Embryonic facial prominence (tissue), 1 donor: ENCODE measurements around the gene TMEM255B.

Experiments
- DNase-seq: peaks from one replicate; pipeline ENCODE4 v3.0.0-alpha.2; 2016; ENCODE audit errors: extremely low spot score

Gene TMEM255B

DNA sequence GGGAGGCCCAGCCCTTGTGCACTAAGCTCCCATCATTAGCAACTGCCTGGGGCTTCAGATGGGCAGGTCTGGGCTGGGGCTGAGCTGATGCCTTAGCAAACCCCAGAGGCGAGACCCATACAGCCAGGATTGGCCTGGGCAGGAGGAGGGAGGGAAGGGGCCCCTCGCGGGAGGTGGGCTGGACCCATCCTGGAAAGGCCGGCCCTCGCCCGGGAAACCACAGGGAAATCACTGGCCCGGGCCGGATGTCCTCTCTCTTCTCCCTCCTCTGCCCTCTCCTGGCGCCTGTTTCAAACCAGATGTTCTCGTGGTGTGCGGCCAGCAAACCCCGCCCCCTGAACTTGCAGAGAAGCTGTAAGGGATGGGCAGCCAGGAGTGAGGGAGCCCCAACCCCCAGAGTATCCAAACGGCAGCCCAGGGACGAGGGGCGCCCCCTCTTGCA, 43.1 kb downstream of the TMEM255B start:
- DNase-seq: no peak

DNA sequence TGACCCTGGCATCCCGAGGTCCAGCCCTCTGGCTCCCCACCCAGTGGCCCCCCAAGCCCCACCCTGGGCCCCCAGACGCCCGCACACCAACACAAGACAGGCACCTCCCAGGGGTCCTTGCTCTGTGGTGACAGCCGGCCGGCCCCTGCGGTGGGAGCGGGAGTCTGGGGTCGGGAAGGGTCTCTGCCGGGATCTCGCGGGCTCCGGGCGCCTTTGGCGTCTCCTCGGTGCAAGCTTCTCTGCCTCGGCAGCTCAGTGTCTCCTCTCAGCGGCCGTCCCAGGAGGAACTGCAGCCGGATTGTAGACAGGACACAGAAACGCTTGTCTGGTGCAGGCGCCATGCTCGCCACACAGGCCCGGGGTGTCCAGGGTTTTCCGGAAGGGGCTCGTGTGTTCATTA, 43.7 kb downstream of the TMEM255B start:
- no peak for DNase-seq

DNA sequence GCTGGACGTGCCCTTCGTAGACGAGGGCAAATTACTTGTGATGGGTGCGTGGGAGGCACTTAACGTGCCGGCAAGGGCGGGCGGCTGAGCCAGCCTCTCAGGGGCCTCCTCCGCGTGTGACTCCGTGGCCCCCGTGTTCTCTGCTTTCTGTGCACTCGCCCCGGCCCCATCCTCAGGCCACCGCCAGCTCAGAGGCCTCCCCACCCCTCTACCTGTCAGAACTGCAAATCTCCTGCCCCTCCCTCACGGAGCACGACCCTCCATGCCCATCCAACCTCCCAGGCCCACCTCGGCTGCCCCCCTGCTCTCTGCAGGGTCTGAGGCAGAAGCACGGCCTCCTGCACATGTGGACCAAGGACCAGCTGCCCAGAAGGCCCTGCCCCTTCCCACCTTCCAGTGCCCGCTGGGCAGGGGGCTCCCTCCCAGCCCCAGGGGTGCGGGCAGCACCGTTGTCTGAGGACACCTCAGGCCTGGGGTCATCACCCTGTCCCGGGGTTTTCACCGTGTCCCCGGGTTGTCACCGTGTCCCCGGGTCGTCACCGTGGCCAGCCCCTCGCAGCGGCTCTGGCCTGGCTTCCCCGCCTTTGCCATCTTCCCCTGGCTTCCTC, 44.5 kb downstream of the TMEM255B start:
- DNase-seq: no peak

DNA sequence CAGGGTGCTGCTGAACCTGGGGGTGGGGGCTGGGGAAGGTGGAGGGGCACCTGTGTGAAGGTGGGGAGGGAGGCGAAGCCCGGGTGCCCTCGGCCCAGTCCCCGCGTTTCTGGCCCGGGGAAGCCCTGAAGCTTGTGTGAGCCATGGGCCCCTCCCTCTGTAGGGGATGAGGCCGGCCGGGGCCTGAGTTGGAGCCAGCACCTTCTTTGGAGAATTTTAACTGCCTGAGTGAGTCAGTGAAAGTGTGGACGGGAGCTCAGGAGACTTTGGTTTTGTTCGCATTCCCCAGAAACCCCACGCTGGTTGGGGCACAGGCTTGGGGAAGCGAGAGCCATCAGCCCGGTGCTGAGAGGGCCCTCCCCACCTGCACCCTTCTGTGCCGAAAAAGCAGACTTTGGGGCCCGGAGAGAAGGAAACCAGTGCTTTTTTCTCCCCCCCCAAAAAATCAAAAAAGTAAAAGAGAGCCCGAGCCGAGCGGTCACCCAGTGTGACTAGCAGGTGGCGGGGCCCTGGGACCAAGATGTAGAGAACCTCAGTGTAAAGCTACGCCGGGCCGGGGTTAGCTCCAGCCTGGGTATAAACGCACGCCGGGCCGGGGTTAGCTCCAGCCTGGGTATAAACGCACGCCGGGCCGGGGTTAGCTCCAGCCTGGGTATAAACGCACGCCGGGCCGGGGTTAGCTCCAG, 45.1 kb downstream of the TMEM255B start:
- no peak for DNase-seq

DNA sequence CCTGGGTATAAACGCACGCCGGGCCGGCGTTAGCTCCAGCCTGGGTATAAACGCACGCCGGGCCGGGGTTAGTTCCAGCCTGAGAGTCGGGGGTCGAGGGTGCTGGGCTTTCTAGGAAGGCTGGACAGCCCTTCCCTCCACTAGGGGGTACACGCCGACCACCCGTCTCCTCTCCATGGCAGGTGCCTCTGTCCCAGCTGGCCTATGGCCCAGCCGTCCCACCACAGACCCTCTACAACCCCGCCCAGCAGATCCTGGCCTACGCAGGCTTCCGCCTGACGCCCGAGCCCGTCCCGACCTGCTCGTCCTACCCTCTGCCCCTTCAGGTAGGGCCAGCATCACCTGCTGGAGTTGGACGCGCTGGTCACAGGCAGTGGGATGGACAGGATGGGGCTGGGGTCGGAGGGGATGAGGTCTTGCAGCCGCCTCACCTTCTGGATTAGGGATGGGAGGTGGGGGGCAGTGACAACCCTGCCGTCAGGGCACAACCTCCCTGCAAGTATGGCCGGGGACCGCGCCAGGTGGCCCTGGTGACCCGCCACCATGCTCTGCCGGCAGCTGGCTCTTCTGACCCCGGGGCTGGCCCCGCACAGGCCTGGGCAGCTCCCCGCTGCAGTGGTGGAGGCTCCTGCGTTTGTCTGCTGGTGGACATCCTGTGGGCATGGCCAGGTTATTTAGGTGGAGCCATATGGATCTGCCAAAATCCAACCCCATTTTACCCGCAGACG, 45.8 kb downstream of the TMEM255B start:
- no peak for DNase-seq

DNA sequence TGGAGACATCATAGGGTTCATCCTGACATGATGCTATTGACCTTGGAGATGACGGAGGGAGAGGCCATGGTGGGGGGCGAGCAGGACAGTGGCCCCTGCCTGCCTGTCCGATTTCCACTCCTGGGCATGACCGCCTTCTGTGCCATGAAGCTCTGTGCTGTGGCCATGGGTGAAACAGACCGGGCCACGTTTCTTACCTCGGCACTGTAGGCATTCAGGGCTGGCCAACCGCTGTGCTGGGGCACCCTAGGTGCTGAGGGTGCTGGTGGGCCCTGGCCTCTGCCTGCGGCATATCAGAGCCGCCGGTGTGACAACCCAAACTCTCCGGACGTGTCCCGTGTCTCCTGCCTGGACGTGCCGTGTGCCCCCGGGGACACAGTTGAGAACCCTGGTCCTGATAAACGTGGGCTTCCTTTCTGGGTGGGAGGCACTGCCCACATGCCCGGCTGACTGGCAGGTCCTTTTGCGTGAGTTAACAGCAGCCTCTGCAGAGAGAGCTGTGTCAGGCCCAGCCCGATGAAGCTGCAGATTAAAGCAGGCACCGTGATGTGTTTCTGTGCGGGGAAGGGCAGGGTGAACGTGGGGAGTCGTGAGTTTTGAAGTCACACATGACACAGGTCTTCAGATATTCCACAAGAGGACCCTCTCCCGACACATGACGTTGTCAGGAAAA, 46.5 kb downstream of the TMEM255B start:
- no peak for DNase-seq

DNA sequence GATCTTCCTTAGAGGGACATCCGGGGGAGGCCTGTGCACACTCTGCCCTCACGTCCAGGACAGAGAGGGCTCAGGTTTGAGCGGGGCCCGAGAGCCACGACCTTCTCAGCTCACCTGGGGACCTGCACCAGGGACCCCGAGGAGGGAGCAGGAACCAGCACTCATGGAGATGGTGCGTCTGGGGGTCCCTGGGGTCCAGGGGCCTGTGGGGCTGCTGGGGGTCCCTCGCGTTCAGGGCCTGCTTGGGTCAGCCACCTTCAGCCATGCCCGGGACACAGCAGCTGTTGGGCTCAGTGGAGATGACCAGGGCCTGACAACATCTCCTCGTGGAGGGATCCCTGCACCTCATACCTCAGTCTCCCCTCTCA, 47.1 kb downstream of the TMEM255B start:
- DNase-seq: no peak

DNA sequence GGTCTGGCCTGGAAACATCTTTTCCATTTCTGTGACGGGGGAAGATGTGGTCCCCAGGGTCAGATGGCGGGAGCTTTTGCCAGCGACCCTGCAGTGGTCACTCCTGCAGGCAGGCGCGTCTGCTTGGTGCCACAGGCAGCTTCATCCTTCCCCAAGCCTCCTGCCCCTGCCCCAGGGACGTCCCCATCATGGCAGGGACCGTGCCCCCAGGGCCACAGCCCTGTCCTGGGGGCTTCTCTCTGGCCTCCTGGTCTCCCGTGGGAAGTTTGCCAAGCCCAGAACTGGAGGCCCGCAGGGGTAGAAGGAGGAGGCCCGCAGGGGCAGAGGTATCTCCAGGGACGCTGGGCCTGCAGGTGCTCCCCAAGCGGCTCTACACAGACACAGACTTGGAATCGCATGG, 47.5 kb downstream of the TMEM255B start:
- DNase-seq: no peak

DNA sequence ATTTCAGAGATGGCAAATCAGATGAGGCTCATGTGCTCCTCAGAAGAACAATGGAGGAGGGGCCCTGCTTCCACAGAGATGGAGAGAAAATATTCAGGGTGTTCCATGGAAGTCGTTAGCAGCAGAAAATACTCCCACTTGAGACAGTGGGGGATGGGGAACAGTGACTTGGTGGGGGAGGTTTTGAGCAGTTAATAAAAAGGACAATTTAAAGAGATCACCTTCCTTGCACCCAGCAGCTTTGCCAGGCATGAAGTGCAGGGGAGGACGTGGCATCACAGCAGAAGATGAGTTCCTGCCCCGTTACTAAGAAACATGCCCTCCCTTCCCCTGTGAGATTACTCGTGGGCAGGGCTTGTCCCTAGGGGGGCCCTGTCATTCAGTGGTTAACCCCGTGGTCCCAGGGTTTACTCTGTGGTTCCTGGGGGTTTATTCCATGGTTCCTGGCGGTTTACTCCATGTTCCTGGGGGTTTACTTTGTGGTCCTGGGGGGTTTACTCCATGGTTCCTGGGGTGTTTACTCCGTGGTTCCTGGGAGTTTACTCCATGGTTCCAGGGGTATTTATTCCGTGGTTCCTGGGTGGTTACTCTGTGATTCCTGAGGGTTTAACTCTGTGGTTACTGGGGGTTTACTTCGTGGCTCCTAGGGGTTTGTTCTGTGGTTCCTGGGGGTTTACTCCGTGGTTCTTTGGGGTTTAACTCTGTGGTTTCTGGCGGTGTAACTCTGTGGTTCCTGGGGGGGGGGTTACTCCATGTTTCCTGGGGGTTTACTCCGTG, 49.2 kb downstream of the TMEM255B start:
- no peak for DNase-seq

DNA sequence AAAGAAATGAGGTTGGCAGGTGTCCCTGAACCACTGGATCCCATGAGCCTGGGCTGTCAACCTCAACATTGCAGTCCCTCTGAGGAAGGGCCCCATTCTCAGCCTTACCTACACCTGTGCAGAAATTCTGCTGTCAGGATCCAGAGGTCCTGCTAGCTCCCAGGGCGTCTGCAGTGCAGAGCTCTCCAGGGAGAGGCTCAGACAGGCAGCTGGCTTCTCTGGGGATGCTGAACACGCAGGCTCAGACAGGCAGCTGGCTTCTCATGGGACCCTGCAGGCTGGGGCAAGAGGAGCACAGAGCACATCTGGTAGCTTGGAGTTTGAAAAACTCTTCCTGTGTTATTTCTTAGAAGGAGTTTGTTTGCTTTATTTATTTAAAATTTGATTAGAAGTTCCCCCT, 50.9 kb downstream of the TMEM255B start:
- DNase-seq: no peak

DNA sequence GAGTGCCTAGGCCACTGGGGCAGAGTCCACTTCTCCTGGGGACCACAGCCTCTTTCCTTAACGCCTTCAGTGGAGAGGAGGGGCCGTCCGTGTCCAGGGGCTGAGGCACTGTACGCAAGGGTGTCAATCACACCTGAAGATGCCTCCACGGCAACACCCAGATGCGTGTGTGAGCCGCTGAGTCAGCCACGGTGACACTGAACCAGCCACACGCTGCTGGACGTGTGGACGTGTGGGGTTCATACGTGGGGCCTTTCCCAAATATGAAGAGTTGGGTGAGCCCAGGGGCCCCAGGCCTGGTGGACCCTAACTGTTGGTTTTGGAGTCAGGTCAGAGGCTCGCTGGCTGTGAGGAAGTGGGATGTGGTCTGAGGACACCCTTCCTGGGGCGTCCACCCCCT, 51.6 kb downstream of the TMEM255B start:
- DNase-seq: no peak

DNA sequence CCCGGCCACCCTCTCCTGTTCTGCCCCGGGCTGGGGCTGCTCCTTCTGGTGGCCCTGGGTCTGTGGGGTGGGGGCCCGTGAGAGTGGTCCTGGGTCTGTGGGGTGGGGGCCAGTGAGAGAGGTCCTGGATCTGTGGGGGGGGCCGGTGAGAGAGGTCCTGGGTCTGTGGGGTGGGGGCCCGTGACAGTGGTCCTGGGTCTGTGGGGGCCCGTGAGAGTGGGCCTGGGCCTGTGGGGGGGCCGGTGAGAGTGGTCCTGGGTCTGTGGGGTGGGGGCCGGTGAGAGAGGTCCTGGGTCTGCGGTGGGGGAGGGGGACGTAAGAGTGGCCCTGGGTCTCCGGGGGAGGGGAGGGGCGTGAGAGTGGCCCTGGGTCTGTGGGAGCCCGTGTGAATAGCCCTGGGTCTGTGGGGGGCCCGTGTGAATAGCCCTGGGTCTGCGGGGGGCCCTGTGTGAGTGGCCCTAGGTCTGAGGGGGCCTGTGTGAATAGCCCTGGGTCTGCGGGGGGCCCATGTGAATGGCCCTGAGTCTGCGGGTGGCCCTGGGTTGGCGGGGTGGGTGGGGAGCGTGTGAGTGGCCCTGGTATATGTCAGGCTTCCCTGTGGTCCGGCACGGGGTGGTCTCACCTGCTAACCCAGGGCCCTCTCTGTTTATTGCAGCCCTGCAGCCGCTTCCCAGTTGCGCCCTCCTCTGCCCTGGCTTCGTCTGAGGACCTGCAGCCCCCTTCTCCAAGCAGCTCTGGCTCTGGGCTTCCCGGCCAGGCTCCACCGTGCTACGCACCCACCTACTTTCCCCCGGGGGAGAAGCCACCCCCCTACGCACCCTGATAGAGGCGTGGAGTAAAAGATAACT, 52.3 kb downstream of the TMEM255B start:
- no peak for DNase-seq

DNA sequence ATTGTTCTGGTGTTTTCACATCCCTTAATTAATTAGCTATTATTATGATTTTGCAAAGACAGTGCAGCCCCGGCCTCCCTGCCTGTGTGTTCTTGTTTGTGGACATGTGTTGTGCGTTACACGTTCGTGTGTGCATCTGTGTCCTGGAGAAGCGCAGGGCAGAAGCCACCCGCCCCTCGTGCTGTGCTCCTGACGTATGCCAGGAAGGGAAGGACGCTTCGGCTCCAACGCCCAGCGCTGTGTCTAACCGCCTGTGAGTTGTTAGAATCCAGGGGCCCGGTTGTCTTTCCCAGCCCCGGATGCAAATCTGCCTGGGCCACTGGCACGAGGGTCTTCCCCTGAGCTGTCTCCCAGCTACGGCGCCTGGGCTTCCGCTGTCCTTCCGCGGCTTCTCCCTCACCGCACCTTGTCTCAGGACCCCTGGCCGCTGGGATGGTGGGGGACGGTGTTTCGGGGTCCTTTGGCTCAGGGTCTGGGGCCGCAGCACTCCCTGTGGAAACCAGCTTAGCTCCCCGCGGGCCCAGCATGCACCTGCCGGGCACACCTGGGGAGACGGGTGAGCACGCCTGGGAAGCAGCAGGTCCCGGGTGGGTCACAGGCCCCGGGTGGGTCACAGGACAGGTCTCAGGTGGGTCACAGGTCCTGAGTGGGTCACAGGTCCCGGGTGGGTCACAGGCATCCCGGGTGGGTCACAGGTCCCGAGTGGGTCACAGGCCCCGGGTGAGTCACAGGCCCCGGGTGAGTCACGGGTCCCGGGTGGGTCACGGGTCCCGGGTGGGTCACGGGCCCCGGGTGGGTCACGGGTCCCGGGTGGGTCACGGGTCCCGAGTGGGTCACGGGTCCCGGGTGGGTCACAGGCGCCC, 53.4 kb downstream of the TMEM255B start:
- no peak for DNase-seq

DNA sequence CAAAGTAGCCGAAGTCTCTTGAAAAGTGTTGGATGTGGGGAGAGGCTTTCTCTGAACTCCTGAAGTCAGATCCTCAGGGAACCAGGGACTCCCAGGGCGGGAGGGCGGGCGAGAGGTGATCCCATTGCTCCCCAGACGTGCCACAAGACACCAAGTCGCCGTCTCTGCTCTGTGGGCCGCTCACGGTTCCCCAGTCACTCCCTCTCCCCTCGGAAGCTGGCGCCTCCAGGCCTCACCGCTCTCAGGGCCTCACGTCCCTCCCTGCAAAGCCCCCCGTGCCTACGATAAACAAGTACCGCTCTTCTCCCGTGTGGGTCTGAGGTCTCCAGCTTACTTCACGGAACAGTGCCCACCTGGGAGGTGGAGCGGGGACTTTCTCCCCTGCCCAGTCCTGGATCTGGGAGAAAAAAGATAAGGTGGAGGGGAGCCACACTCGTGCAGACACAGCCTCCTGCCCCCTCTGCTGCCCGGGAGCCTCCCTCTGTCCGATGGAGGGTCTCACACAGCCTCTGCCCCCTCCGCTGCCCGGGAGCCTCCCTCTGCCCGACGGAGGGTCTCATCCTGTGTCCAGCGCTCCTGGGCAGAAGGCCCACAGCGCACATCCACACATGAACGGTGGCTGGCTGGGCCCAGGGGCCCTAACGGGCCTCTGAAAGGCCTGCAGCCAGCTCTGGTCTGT, 54.2 kb downstream of the TMEM255B start:
- no peak for DNase-seq

DNA sequence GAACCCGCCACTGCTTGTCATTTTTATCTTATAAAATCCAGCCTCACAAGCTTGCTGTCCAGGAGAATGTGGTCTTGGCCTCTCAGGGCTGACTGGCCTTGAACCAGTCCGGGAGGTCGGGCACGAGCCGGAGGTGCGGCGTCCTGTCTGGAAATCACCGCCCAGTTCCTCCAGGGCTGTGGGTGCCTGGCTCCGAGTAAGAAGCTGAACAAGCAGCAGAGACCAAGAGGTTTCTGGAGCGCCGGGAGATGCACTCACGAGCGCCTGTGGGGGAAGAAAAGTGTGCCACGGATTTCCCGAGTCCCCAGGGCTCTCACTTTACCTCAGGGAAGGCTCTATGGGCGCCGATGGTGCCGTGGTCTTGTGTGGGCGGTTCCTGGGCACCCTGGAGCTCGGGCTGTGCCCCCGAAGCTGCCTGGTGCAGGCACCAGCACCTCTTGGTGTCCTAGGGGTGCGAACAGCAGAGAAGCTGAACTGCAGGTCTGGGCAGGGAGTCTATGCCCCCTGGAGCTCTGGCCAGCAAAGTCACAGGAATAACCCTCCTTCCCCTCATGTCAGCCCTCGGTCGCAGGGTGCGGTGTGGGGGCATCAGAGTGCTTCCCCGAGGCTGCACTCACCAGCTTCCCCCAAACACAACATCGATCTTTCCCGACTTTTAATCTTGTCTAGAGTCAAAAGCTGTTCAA, 54.9 kb downstream of the TMEM255B start:
- no peak for DNase-seq

DNA sequence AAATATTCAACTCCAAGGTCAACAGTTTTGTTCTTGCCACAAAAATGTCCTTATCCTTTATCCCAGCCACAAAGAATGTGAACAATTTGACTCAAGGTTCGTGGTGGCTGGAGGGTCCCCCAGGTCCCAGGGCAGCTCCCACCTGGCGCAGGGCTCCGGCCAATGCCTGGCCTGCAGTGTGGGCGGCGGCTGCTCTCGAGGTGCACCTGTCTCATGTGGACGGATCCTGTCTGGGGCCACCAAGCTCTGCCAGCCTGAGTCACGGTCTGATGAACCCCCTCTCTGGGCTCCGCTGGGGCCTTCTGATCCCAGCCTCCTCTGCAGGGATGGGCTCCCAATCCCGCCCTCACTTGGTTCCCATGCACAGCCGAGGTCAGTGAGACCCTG, 55.4 kb downstream of the TMEM255B start:
- no peak for DNase-seq

DNA sequence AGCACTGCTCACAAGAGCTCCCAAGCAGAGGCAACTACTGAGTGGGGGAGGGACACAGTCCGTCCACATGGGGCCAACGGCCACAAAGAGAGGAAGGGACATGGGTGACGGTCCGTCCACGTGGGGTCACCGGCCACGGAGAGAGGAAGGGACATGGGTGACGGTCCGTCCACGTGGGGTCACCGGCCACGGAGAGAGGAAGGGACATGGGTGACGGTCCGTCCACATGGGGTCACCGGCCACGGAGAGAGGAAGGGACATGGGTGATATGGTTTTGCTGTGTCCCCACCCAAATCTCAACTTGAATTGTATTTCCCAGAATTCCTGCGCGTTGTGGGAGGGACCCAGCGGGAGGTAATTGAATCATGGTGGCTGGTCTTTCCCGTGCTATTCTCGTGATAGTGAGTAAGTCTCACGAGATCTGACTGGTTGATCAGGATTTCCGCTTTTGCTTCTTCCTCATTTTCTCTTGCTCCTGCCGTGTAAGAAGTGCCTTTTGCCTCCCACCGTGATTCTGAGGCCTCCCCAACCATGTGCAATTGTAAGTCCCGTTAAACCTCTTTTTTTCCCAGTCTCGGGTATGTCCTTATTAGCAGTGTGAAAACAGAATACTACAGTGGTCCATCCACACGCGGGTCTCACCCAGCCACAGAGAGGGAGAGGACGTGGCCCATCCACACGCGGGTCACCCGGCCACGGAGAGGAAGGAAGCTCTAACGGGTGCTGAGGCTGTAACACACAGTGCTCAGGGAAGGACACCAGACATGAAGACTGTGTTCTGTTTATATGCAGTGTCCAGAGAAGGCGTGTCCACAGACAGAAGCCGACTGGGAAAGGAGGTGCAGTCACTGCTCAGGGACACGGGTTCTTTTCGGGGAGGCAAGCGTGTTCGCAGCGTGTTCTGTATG, 56.4 kb downstream of the TMEM255B start:
- DNase-seq: no peak
